Measurements from ENCODE around the gene NPTX2. TPM values are rescaled to one million over a fixed set of nuclear protein-coding genes. Genes with fewer than 3 reads are reported as not detected.

NPTX2 gene
- total RNA-seq, 1 donor from 2014 or later, result 5.6 TPM

- Mint-ChIP-seq H3K27ac (no peak overlapping the region), H3K4me3 (no peak overlapping the region), H3K4me1 (peaks cover 7% of the 10 kb centered on the region), H3K36me3 (no peaks in the 10 kb centered on the region), H3K9me3 (peaks cover 27% of the 10 kb centered on the region), H3K27me3 (ENCODE audit: insufficient read depth, low read depth) (no peaks in the 10 kb centered on the region)
- Histone ChIP-seq H3F3A (ENCODE audit: low read depth) (no peaks in the 10 kb centered on the region), H3K79me2 (ENCODE audit: low read depth) (no peaks in the 10 kb centered on the region), H3K4me1 (no peaks in the 10 kb centered on the region), H3K9me3 (ENCODE audit: low read depth) (peaks cover 17% of the 10 kb centered on the region), H3K36me3 (no peaks in the 10 kb centered on the region), H3K27me3 (no peaks in the 10 kb centered on the region), H3K4me3 (no peak overlapping the region), H2AFZ (replicated peaks) (no peak overlapping the region), H3K27ac (no peak overlapping the region), H4K20me1 (ENCODE audit: low read depth) (no peaks in the 10 kb centered on the region), H3K4me2 (no peak overlapping the region), H3K9ac (no peak overlapping the region)
- TF ChIP-seq EZH2 (IDR thresholded peaks at IDR 0.05) (no peak), EZH2phosphoT487 (IDR thresholded peaks at IDR 0.05) (no peak)
- TF ChIP-seq, protein P1, sequence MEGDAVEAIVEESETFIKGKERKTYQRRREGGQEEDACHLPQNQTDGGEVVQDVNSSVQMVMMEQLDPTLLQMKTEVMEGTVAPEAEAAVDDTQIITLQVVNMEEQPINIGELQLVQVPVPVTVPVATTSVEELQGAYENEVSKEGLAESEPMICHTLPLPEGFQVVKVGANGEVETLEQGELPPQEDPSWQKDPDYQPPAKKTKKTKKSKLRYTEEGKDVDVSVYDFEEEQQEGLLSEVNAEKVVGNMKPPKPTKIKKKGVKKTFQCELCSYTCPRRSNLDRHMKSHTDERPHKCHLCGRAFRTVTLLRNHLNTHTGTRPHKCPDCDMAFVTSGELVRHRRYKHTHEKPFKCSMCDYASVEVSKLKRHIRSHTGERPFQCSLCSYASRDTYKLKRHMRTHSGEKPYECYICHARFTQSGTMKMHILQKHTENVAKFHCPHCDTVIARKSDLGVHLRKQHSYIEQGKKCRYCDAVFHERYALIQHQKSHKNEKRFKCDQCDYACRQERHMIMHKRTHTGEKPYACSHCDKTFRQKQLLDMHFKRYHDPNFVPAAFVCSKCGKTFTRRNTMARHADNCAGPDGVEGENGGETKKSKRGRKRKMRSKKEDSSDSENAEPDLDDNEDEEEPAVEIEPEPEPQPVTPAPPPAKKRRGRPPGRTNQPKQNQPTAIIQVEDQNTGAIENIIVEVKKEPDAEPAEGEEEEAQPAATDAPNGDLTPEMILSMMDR (IDR thresholded peaks at IDR 0.05), result no peak
- DNase-seq (ENCODE audit: low spot score), result no peak
These were observed 43.3 kb upstream of the NPTX2 start for GRCh38 chr7:98573816-98574215.

GRCh38 chr7:98575878-98576277 is 41.2 kb upstream of the NPTX2 start:
- Histone ChIP-seq H3K4me3 (no peak overlapping the region), H3K4me1 (no peaks in the 10 kb centered on the region), H3K27ac (no peak overlapping the region), H3F3A (ENCODE audit: low read depth) (no peaks in the 10 kb centered on the region), H3K27me3 (peaks cover 3% of the 10 kb centered on the region), H3K4me2 (no peak overlapping the region), H3K79me2 (ENCODE audit: low read depth) (no peaks in the 10 kb centered on the region), H3K9me3 (ENCODE audit: low read depth) (peaks cover 17% of the 10 kb centered on the region), H4K20me1 (ENCODE audit: low read depth) (no peaks in the 10 kb centered on the region), H2AFZ (replicated peaks) (no peak overlapping the region), H3K36me3 (no peaks in the 10 kb centered on the region), H3K9ac (no peak overlapping the region)
- H3K27ac Mint-ChIP-seq, result no peak overlapping the region
- DNase-seq (ENCODE audit: low spot score), result no peak
- no peaks in the 10 kb centered on the region for H3K36me3 Mint-ChIP-seq
- no peak for TF ChIP-seq EZH2phosphoT487 (IDR thresholded peaks at IDR 0.05)
- TF ChIP-seq, protein P1 (IDR thresholded peaks at IDR 0.05), result no peak
- TF ChIP-seq EZH2 (IDR thresholded peaks at IDR 0.05), result no peak
- H3K9me3 Mint-ChIP-seq, result peaks cover 27% of the 10 kb centered on the region
- H3K27me3 Mint-ChIP-seq (ENCODE audit: insufficient read depth, low read depth), result no peaks in the 10 kb centered on the region
- H3K4me3 Mint-ChIP-seq, result no peak overlapping the region
- no peaks in the 10 kb centered on the region for H3K4me1 Mint-ChIP-seq

GRCh38 chr7:98584830-98585229 is 32.3 kb upstream of the NPTX2 start:
- H3K27me3 Mint-ChIP-seq (ENCODE audit: insufficient read depth, low read depth), result no peaks in the 10 kb centered on the region

More at GRCh38 chr7:98584830-98585229, 32.3 kb upstream of the NPTX2 start:
- Histone ChIP-seq H3K9me3 (ENCODE audit: low read depth) (peaks cover 5% of the 10 kb centered on the region), H3K36me3 (no peaks in the 10 kb centered on the region), H3K4me1 (no peaks in the 10 kb centered on the region), H3K79me2 (ENCODE audit: low read depth) (no peaks in the 10 kb centered on the region), H4K20me1 (ENCODE audit: low read depth) (no peaks in the 10 kb centered on the region), H3K27me3 (peaks cover 6% of the 10 kb centered on the region), H3K27ac (no peak overlapping the region), H3F3A (ENCODE audit: low read depth) (no peaks in the 10 kb centered on the region), H2AFZ (replicated peaks) (no peak overlapping the region), H3K9ac (no peak overlapping the region), H3K4me2 (no peak overlapping the region), H3K4me3 (no peak overlapping the region)
- Mint-ChIP-seq H3K27ac (no peak overlapping the region), H3K4me1 (no peaks in the 10 kb centered on the region), H3K36me3 (no peaks in the 10 kb centered on the region), H3K4me3 (no peak overlapping the region), H3K9me3 (peaks cover 9% of the 10 kb centered on the region)
- no peak for DNase-seq (ENCODE audit: low spot score)
- TF ChIP-seq EZH2 (IDR thresholded peaks at IDR 0.05) (no peak), EZH2phosphoT487 (IDR thresholded peaks at IDR 0.05) (no peak)
- TF ChIP-seq, protein P1 (IDR thresholded peaks at IDR 0.05), result no peak

All from neural progenitor cell (in vitro differentiated cells).